Peyer's patch (tissue), 4 donors: ENCODE results near the gene SOWAHB.

ENCODE experiments used
- CTCF ChIP-seq, 6 experiments: fragments of 450-650 bp in 4 of 6; fragments of 200-600 bp in 2 of 6; sonication (generic) in 1 of 6; IDR thresholded peaks; one replicate each; pipeline ENCODE4 v1.5.1; 2017 to 2019; ENCODE audit warnings: antibody characterized with exemption in 6 of 6, mild to moderate bottlenecking in 3 of 6, moderate library complexity in 1 of 6
- POLR2A ChIP-seq, 2 donors: fragments of 450-650 bp; IDR thresholded peaks; one replicate each; pipeline ENCODE4 v1.5.1; 2017; ENCODE audit warnings: antibody characterized with exemption in 2 of 2, mild to moderate bottlenecking in 2 of 2, moderate library complexity in 2 of 2

- TF ChIP-seq CTCF (IDR thresholded peaks at IDR 0.05) = no peak
- TF ChIP-seq POLR2A (IDR thresholded peaks at IDR 0.05) = no peak
These were observed 46.6 kb downstream of the SOWAHB start for GRCh38 chr4:76851375-76851774.
